Glomerular visceral epithelial cell (primary cell): ENCODE data around the gene MBNL2.

ENCODE experiments used
- DNase-seq: peaks from one replicate; pipeline ENCODE4 v3.0.0-alpha.2; 2016; ENCODE audit errors: extremely low spot score

Gene MBNL2

DNA sequence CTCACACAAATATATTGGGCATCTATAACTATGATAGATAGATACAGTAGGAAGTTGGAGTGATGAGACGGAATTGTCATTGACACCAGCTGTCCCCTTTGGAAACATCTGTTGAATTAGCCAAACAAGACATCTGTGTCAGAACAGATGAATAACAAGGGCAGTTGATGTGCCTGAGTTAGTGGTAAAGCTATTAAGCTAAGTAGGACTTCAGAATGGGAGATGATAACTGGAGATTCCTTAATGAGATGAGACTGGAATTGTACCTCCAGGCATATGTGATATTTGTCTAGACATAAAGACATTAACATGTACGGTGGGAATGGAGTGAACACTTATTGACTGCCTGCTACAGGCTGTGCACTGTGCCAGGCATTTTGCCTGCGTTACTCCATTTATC lies 78.7 kb downstream of the MBNL2 start:
- no peak for DNase-seq

DNA sequence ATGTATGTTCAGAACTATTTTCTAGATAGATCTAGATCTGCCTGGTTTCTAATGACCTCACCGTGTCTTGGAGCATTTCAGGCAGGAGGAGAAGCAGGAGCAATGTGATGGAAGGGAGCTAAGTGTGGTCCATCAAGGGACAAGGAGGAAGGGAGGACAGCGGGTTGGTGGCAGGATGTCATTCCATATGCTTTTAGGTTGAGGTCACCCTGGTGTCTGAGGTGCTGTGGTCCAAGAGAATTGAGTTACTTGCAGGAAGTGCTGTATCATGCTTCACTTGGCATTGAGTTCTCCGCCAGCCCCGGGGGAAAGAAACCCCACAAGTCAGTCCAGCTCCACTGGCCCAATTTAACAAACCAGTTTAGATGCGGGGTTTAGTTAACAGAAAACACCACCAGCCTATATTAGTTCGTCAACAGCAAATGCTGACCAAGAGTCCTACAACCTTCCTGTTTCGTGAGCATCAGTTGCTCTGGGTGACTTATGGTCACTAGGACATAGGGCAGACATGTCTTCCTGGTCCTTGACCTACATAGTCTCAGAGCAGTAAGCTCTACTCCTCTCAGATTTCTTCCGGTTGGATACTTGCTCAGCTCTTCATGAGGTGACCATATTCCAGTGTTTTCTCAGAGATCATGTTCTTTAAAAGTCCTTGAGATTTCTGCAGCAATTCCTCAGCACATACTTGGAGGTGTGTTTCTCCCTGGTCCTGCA lies 79.4 kb downstream of the MBNL2 start:
- no peak for DNase-seq

DNA sequence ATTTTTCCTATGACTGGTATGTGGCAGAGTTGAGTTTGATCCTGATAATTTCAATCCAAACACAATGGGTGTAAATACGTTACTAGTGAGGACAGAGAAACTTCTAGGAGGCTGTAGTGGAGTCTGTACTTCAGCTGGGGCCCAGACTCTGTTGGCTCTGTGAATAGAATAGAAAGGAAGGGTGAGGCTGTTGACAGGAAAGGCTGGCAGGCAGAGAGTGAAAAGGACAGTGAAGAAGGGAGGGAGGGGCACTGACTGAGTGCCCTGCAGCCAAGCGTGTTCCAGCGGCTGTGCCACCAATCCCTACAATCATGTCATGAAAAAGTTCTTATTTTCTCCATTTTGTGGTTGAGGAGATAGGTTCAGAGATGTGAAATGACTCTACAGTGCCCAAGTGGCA lies 80.5 kb downstream of the MBNL2 start:
- no peak for DNase-seq

DNA sequence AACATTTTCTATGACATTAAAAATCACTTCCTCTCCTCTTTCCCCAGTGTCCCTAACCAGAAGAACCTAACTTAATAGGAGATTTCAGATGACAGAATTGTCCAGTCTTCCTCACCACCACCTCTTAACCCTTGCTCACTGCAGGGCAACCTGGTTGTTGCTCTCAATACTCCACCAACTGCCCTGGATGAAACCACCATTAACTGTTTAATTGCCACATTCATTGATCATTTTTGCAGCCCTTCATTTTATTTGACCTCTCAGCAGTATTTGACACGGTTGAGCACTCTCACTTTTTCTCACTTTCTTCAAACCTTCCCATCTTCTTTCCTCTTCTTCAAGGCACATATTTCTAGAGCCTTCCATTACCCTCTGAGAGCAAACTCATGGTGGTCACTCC lies 84.0 kb downstream of the MBNL2 start:
- DNase-seq: no peak

DNA sequence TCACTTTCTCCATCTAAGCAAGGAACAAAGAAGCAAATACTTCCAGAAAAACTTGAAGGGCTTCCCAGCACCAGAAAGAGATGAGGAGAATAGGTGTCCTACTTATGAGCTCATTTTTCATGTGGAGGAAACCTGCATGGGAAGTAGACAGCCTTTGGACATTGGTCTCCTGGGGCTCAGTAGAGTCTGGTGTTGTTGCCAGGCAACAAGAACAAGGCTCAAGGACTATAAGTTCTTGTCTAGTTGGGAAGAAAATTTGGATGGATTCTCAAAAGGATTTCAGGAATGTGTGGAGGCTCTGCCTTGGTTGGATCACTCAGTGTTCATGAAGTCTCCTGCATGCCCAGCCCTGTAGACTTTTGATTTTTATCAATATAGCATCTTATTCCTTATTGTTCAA lies 84.5 kb downstream of the MBNL2 start:
- DNase-seq: peak; percentile 11

DNA sequence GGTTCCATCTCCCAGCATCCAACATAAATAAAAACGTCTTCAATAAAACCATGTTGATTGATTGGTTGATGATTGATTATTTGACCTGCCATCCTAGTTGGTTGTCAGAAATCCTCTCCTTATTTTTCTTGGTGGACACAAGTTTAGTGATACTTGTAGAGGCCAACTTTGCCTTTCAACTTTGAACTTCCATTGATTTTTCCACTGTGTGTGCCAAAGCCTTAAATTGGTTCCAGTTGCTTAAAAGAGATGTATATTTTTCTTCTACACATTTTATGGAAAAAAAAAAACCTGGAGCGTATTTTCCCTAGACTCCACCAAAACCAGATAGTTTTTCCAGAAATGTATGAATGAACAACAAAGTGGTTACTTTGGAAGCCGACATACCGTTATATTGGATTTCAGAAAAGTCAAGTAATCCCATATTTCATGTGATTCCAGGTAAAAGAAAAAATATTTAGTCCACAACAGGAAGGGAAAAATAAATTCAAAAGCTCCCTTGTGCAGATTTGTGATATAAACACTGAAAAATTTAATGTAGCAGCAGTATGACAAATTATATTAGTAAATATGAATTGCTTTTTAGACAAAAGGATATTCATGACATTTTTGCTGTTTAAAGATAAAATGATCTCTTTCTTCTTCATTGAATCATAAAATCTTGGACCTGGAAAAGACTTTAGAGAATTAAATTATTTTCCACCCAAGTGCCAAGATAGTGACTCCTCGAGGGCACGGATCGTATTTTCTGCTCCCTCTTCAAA lies 85.2 kb downstream of the MBNL2 start:
- DNase-seq: no peak

DNA sequence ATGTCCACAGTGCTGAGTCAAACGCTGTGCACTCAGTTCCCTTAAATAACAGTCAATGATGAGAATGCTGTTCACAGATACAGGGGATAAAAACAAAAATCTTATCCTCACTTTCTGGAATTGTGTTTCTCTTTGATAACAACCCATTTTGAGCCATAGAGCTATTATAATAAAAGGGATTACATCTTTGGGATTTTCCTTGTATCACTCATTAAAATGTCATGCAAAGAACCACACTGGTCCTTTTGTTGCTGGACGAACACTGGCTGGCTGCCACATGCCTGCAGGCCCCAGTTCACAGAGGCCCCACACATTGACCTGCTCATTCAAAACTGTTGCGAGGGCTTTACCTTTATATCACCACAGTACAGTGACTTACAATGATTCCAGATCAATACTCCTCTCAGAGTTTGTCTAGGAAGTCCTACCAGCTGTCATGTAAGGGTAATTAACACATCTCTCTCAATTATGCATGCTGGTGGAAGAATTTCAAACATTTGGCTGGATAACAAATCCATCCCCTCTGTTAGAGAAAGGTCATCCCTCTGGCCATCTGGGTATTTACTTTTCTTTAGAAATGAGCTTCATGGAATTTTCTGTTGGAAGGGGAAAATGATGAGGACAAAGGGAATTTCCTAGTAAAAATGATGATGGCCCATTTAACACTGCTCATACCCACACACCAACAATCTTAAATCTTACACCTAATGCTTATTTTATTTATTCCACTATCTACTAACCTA lies 85.9 kb downstream of the MBNL2 start:
- peak; percentile 52 for DNase-seq

- peak; percentile 7 for DNase-seq
These were observed 86.7 kb downstream of the MBNL2 start for GRCh38 chr13:97308735-97309429.

- no peak for DNase-seq
These were observed 88.8 kb downstream of the MBNL2 start for GRCh38 chr13:97310809-97311436.

DNA sequence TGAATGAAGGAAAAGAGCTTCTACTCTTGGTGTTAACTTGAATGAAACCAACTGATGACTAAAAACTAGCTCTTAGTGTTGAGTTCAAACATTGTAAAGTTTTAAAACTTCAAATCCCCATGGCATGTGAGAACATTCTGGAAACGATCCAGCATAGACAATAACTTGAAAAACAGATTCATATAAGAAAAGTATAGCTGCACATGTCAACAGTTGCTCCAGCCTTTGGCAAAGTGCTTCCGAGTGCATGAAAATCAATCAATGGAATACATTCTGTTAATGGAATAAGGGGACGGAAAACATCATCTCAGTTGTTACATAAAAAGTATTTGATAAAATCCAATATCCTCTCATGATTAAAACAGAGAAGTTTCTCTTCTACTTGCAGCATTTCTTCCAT lies 89.8 kb downstream of the MBNL2 start:
- no peak for DNase-seq

GRCh38 chr13:97313551-97314260 lies 91.6 kb downstream of the MBNL2 start:
- no peak for DNase-seq

DNA sequence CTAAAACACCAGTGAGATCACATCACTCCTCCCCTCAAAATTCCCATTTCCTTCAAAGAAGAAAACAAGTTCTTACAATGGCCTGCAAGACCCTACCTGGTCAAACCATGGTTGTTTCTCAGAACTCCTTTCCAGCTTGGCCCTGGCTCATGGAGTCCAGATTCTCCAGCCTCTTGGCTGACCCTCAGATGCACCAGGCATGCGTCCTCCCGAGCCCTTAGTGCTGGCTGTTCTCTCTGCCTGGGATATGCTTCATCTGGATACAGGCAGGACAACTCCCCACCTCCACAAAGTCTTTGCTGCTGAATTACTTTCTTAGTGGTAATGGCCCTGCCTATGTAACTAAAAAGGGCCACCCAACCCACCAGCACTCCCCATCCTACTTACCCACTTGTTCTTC lies 94.3 kb downstream of the MBNL2 start:
- no peak for DNase-seq

GRCh38 chr13:97317933-97318332 lies 95.8 kb downstream of the MBNL2 start:
- DNase-seq: no peak

- no peak for DNase-seq
These were observed 96.4 kb downstream of the MBNL2 start for GRCh38 chr13:97318532-97318931.

- no peak for DNase-seq
These were observed 97.1 kb downstream of the MBNL2 start for GRCh38 chr13:97319113-97319720.

GRCh38 chr13:97321101-97321500 lies 99.0 kb downstream of the MBNL2 start:
- DNase-seq: no peak

GRCh38 chr13:97321616-97322321 lies 99.6 kb downstream of the MBNL2 start:
- DNase-seq: no peak

- no peak for DNase-seq
These were observed 100.7 kb downstream of the MBNL2 start for GRCh38 chr13:97322740-97323342.

- no peak for DNase-seq
These were observed 102.0 kb downstream of the MBNL2 start for GRCh38 chr13:97324115-97324514.

DNA sequence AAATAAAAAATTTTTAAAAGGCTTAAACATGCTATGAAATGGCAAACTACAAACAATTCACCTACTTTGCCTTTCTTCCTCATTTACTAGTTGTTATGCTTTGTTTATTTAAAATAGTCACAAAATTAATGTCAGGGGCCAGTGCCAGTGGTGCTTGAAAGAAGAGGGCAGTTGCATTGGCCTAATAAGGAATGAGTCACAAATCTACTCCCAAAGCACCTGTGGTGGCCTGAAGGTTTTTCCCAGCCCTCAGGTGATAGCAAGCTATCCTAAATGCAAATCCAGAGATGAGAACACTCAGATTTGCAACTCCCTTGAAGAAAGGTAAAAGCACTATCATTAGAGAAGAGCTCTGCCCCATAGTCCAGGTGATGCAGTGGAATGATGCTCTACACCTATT lies 103.6 kb downstream of the MBNL2 start:
- no peak for DNase-seq
